Stimulated activated CD4-positive, alpha-beta T cell treated with anti-CD3 and anti-CD28 coated beads, Interleukin-2, amount 100 ng/mL, for 4 hours (primary cell): ENCODE data around the gene LUZP4.
"Not testable (repeated sequence)": the region's sequence is repeated elsewhere in the genome, so short reads cannot be mapped to it uniquely, and the experiment has no call there.

ENCODE experiments used
- DNase-seq: peaks from one replicate; pipeline ENCODE4 v3.0.0-alpha.2; 2020; ENCODE audit warnings: low read depth

Gene LUZP4

GRCh38 chrX:115289465-115289864 lies at the start of gene LUZP4:
Gene LUZP4 (plus strand): TSS chrX:115289715. CDS start chrX:115289760, 45 bp downstream.
- DNase-seq, result no peak

DNA sequence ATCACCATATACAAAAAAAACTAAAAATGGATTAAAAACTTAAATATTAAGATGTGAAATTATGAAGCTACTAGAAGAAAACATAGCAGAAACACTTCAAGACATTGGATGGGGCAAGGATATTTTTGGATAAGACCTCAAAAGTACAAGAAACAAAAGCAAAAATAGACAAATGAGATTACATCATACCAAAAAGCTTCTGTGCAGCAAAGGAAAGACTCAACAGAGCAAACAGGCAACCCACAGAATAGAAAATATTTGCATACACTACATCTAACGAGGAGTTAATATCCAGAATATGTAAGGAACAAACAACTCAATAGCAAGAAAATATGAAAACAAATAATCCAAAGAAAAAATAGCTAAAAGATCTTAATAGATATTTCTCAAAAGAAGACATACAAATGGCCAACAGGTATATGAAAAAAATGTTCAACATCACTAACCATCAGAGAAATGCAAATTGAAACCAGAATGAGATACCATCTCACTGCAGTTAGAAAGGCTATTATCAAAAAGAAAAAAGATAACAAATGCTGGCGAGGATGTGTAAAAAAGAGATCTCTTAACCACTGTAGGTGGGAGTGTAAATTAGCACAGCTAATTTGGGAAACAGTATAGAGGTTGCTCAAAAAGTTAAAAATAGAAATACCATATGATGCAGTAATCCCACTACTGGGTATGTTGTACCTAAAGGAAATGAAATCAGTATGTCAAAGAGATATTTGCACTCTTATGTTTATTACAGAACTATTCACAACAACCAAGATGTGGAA lies 37.9 kb upstream of the LUZP4 start:
- no peak for DNase-seq

- no peak for DNase-seq
These were observed 34.5 kb upstream of the LUZP4 start for GRCh38 chrX:115255003-115255402.

GRCh38 chrX:115257711-115258110 lies 31.8 kb upstream of the LUZP4 start:
- no peak for DNase-seq

DNA sequence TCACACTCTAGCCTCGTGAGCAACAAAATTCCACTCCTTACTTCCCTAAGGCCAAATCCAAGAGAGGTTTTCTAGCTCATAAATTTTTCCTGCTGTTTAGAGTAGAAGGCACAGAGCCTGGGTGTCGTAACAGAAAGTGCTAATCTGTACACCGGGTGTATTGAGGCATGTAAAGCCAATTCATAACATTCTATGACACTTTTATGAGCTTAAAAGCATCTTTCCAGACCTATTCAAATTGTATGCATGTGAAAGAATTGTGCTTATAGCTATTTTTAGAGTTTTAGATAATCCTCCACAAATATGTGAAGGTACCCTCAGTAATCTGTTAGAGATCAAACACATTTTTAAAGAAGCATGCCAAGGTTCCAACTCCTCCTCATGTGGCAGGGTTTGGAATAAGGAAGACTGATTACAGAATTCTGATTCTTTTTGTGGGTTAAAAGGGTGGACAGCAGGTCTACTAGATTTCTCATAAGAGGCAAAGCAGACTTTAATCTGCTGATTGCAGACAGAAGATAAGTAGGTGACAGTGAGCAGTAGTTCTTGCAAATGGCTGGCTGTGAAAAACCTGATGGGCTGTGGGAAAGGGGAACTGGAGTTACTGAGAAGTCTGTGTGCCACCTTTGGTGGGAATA lies 30.2 kb upstream of the LUZP4 start:
- DNase-seq, result no peak

DNA sequence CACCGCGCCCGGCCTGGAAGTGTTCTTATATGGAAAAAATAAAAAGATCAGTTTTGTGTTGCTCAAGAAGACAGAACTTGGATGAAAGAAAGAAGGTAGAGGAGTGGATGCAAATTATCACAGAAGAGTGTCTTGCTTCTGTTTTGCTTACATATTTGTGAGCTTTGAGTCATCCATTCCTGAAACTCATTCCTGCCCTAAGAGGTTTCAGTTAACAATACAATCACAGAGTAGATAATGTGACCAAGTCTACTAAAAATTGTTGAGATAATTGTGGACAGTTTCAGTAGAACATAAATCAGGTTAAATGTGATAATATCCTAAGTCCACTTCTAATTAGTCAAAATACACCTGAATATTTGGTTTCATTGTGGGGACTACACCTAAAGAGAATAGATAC lies 29.2 kb upstream of the LUZP4 start:
- no peak for DNase-seq

DNA sequence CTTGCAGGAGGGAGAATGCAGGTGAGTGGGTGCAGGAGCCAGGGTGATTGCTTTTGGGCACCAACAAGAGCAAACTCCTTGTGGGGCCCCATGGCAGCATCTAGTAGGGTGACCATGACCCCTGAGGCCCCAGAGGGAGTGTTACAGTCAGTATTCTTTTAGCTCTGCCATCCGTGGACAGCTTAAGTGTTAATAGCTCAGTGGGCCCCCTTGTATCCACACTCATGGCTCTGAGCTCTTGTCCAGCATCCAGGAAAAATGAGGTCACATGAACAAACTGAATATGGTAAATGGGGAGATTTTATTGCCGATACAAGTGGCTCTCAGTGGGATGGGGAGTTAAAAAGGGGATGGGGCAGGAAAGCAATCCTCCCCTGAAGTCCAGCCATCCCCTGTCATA lies 28.4 kb upstream of the LUZP4 start:
- DNase-seq, result no peak

GRCh38 chrX:115264009-115264408 lies 25.5 kb upstream of the LUZP4 start:
- no peak for DNase-seq

- no peak for DNase-seq
These were observed 23.2 kb upstream of the LUZP4 start for GRCh38 chrX:115266300-115266699.

- no peak for DNase-seq
These were observed 21.1 kb upstream of the LUZP4 start for GRCh38 chrX:115268421-115268820.

DNA sequence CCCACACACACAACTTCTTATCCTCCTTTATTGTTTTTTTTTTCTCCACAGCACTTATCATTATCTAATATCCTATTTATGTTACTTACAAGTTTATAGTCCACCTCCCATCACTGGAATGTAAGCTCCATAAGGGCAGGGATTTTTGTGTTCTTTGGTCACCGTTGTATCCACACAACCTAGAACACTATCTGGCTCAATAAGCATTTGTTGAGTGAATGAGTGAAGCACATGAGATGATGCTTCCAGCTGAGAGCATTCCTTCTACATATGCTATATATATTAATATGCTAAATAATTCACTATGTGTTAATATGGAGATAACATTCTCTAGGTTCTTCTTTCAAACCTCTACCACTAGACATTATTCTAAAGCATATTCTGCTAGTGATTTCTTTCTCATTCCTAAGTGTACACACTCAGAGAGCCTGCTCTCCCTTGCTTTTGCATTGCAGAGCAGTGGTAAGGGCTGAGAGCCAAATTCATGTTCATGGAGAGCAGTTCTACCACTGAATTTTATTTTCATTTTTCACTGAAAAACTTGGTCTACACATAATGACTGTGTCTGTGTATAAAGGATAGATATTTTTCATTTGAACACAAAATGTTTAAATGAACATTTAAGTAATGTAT lies 20.3 kb upstream of the LUZP4 start:
- DNase-seq, result no peak

GRCh38 chrX:115284877-115285276 lies 4.6 kb upstream of the LUZP4 start:
- DNase-seq, result no peak

DNA sequence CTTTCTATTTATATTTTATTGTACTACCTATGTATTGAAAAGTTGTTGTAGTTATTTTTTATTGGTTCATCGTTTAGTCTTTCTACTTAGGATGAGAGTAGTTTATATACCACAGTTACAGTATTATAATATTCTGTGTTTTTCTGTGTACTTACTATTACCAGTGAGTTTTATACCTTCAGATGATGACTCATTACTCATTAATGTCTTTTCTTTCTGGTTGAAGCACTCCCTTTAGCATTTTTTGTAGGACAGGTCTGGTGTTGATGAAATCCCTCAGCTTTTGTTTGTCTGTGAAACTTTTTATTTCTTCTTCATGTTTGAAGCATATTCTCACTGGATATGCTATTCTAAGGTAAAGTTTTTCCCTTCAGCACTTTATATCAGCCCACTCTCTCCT lies 7.7 kb downstream of the LUZP4 start:
- DNase-seq, result no peak

- no peak for DNase-seq
These were observed 21.6 kb downstream of the LUZP4 start for GRCh38 chrX:115311139-115311538.

DNA sequence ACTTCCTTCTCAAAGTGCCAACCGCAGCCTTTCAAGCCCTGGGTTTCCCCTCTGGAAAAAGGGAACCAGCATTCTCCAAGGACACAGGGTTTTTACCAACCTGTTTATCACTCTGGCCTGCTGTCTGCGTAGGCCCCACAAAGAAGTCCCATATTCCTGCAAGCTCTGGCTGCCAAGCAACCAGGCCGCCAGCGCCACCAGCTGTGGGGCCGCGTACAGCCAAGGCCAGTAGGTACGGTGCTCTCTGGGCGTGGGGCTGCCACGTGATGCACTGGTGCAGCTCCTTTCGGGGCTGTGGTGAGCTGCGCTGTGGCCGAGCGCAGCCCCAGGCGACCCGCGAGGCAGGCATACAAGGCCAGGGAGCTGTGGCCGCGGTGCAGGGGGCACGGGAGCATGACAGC lies 22.1 kb downstream of the LUZP4 start:
- DNase-seq, result no peak

DNA sequence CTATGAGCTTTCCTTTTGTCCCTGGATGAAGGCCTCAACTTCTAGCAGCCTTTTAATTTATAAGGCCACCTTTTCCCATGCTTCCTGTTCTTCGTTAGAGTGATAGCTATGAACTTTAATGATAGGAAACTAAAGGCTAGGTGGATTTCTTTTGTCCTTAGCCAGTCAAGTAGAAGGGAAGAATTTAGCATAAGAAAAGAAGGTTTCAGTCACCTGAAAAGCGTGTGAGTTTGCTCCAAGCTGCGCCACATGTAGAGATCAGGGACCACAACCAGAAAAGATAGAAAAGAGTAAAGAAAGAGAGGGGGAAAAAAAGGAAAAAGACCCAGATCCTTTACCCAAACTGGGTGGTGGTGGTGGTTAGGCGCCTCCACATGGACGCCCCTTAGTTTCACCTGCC lies 28.6 kb downstream of the LUZP4 start:
- no peak for DNase-seq

DNA sequence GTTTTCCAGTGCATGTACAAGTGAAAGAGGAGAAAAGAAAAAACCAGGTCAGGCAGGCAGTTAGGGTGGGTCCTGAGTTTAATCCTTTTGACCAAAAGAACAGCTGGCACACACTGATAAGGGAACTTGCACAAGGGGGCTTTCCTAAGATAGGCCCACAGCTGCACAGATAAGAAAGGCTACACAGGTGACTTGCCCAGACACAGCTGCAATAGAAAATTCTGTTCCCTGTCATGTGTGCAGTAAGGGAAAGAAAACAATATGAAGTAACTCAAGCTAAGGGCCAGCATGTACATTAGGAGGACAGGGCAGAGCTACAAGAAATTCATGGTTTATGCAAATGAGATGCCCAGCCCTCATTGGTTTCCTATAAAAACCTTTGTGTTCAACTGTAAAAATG lies 32.9 kb downstream of the LUZP4 start:
- no peak for DNase-seq

DNA sequence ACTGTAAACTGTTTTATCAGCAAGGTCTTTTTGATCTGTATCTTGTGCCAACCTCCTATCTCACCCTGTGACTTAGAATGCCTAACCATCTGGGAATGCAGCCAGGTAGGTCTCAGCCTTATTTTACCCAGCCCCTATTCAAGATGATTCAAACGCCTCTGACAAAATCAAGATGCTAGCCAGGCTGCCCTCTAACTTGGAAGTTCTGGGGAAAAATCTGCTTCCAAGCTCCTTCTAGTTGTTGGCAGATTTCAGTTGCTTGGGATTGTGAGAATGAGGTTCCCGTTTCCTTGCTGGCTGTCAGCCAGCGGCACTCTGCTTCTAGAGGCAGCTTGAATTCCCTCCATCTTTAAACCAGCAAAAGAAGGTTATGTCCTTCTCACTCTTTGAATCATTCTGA lies 34.7 kb downstream of the LUZP4 start:
- DNase-seq, result no peak

DNA sequence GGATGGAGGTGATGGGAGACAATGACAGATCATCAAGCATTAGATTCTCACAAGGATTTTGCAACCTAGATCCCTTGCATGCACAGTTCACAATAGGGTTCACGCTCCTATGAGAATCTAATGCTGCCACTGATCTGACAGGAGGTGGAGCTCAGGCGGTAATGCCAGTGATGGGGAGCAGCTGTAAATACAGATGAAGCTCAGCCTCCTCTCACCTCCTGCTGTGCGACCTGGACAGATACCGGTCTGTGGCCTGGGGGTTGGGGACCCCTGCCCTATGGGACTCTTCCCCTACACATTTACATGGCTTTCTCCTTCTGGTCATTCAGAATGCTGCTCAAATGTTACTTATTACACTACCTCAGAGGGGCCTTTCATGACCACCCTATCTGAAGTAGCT lies 39.8 kb downstream of the LUZP4 start:
- not testable (repeated sequence) for DNase-seq

DNA sequence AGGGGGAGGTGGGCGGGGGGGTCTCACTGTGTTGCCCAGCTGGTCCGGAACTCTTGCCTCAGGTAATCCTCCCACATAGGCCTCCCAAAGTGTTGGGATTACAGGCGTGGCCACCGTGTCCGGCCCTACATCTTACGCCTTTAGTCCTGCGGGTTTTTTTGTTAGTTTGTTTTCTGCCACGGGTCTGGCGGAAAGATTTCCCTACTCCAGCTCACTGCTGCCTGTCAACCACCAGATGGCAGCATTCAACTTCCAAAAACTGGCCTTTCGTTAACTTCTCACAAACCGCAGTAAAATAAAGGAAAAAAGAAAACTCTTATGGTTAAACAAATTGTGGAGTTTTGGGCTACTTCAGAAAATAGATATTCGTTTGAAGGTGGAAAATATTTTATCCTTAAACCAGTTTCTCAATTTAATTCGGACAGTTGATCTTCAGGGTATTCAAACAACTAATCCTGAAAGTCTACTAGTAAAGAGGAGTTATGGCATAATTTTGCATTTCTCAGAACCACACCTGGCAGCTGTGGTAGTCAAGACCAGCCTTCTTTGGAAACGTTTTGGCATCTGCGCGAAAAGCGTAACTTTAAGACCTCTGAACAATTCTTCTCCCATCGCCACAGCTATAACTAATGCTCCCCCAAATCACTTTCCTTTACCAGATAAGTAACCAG lies 41.1 kb downstream of the LUZP4 start:
- DNase-seq, result no peak

DNA sequence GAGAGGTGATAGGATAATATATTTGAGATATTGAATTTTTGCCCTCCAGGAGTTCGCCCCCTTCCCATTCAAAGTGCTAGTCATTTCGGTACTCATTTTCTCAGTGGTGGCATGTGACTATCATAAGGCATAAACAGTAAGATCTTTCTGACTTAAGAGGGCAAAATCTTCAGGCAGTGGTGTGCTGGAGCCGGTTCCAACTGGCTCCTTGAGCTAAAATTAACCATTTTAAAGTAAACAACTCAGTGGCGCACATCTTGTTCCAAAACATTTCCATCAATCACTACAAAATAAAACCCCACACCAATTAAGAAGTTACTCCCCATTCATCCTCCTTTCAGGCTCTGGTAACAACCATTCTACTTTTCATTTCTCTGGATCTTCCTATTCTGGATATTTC lies 43.3 kb downstream of the LUZP4 start:
- DNase-seq, result no peak

DNA sequence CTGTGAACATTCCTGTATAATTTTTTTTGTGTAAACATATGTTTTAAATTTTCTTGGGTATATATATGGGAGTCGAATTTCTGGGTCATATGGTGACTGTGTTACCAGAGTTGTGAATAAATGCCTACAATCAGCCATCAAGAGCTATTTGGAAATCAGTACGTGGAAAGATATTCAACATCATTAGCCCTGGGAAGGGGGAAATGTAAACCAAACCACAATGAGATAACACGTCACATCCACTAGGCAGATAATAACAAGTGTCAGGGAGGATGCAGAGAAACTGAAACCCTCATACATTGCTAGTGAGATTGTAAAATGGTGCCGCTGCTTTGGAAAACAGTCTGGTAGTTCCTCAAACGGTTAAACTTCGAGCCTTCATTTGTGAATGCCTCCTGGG lies 43.9 kb downstream of the LUZP4 start:
- no peak for DNase-seq
